HG02852 (cell line): ENCODE results near the gene DGCR6L.
"Not testable (repeated sequence)": the region's sequence is repeated elsewhere in the genome, so short reads cannot be mapped to it uniquely, and the experiment has no call there.

ENCODE experiments used
- ATAC-seq: cut with Tn5 transposase; IDR thresholded peaks from one replicate; pipeline ENCODE4 v1.9.1; 2021; ENCODE audit warnings: mild to moderate bottlenecking, moderate library complexity; ENCODE audit not compliant: unreplicated experiment

DGCR6L gene

DNA sequence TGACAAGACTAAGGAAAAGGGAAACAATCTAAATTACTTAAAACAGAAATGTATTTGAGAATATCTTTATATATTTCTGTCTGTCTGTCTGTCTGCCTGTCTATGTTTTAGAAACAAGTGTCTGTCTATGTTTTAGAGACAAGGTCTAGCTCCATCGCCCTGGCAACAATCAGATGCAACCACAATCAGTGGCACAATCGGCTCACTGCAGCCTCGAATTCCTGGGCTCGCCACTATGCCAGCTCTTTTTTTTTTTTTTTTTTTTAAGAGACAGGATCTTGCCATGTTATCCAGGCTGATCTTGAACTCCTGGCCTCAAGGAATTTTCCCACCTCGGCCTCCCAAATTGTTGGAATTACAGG lies 8.7 kb upstream of the DGCR6L start:
- ATAC-seq = not testable (repeated sequence)

DNA sequence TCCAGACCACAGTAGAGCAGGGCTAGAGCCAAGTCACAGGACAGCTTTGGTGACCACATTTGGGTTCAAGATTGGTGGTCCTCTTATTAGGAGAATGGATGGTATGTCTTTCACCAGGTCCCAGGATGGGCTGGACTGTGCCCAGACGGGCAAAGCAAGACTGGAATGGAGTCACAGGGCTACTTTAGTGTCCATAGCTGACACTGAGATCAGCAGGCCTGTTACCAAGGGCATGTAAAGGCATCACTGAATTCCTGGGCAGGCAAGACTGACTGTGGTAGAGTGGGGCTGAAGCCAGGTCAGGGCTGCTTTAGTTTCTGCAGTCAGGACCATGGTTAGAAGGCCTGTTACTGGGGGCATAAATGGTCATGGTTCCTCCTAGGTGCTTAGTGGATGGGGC lies 6.1 kb upstream of the DGCR6L start:
- ATAC-seq = not testable (repeated sequence)

DNA sequence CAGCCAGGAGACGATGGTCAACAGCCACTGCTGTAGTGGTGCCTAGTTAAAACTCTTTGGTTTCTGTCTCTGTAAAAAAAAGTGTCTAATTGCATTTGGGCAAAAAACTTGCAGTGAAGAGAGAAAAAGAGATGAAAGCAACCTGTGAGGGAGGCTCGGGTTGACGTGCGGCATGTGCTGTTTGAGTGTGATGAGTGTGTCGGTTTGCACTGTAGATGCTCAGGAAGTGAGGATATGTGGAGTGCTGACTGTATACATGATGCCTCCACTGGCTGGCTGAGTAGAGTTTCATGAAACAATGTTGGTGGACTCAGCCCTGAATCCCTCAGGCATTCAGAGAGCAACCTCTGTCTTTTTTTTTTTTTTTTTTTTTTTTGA lies 4.3 kb upstream of the DGCR6L start:
- no peak for ATAC-seq

DNA sequence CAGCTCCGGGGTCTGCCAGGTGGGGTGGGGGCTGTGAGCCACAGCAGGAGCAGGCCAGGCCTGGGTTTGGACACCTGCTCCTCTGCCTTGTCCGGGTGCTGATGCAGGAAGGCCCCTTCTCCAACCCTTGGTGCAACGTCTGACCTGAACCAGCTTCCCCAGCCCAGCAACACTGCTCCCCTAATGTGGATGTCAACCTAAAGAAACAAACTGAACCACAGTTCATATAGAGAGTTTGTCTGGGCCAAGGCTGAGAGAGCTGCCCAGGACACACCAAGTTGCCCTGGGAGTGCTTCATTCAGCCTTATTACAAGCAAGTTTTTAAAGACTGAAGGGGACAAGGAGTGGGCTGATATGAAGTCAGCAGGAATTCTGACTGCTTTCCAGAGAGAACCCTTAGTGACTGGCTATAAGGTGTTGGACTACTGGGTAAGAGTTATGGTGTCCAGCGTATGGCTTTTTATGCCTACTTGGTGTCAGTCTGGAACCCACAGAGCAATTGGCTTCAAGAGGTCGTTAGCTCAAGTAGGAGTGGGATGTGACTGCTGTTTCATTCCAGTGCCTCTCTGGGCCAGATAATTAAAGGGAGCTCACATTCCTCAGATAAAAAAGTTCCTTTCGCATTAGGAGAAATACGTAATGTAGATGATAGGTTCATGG lies 1.8 kb upstream of the DGCR6L start:
- ATAC-seq = not testable (repeated sequence)

DNA sequence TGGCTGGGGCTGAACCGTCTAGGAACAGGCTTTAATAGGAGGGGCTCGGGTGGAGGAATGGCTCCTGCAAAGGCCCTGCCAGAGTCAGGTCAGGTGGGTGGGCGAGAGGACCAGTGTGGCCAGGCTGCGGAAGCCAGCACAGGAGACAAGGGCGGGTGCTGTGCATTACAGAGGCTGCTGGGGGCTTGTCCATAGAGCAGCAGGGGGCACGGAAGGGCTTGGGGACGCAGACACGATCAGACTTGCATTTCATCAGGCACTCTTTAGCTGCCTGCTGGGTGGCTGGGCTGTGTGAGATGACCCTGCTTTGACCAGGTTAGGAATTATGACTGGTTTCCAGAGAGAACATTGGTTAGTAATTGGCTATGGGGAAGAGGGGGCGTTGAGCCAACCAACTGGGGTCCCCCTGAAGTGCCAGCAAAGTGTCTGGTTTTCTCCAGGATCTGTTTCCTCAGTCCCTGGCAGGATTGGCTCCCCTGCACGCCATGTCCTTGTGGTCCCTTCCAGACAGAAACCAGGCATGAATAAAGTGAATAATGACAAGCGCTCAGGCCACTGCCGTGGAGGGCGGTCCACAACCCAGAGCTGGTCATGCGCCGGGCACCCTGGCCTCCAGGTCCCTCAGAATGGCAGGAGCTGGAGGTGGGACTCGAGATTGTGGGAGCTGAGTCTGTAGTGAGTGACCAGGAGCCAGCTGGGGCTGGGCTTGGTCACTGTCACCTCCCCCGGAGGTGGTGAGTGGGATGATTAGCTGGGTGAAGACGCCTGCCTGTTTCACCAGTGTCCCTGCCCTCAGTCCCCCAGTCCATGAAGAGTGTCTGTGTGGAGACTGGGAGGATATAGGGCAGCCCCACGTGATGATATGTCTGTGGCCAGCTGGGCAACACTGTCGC lies 1.0 kb upstream of the DGCR6L start:
- not testable (repeated sequence) for ATAC-seq

DNA sequence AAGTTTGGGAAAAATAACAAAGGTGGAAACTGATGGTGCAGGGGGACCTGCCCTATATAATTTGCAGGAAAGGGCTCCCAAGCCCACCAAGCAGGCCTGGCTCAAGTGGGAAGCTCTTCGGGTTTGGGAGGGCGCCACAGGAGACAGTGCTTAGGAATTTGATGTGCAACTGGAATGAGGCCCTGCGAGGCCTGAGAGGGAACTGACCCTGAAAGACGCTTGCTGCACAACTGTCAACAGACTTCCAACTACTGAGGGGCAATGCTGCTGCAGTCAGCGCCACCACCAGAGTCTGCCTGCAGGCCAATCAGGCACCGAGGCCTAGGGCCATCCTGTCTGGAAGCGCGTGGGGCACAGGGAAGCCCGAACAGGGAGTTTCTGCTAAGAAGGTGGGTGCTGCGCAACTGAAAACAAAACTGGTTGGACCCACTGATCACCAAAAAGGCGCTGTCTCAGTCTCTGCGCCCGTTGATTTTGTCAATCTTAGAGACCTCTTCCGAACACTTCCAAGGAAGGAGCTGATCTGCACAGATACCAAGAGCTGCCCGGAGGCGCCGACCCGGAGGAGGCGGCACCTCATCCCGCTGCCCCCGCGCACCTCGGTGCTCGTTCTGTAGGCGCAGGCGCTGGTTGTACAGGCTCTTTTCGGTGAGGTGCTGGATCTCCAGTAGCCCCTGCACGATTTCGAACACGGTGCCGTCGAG lies 667 bp downstream of the DGCR6L start:
- no peak for ATAC-seq

DNA sequence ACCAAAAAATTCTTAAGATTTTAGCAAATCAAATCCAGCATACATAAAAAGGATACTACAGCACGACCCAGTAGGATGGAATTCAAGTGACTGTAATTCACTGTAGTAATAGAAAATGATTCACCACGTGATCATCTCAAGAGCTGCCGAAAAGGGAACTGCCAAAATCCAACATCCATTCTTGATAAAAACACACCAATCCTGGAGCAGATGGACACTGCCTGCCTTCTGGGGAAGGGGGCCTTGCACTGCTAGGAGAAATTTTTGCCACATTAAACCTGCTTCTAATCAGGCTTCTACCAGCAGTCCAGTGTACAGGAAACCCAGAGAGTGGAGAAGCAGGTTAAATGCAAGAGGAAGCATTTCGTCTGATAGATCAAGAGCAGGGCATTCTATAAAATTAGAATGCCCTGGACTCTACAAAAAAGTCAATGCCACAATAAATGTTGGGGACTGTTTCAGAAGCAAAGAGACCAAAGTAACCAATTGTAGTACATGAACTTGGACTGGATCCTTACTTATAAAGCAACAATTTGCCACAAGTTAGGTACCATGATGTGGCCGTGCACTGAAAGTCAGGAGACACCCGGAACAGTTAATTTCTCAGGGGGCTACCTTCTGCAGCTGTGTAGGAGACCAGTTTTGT lies 1.7 kb downstream of the DGCR6L start:
- ATAC-seq = not testable (repeated sequence)

DNA sequence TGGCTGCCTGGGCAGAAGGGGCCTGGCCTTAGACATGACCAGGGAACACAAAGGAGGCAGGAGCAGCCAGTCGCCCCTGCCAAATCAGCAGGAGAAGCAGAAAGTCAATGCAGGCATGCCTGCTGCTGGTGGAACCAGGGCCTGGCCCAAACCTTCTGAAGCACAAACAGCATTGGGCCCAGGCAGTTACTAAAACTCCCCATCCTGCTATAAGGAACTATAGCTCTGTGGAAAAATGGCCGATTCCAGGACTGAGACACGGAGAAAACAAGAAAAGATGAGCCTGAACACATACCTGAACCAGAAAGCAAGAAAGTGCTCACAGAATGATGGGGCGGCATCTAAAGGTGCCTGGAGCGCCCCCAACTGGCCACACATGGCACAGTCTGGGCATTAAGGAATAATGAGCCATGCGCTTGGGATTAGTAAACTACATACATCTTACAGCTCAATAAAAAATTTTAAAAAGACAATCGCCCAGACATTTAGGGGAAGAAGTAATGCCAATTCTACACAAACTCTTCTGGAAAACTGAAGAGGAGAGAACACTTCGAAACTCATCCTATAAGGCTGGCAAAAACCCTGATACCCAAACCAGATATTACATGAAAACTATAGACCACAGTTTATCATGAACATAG lies 2.3 kb downstream of the DGCR6L start:
- ATAC-seq = not testable (repeated sequence)

DNA sequence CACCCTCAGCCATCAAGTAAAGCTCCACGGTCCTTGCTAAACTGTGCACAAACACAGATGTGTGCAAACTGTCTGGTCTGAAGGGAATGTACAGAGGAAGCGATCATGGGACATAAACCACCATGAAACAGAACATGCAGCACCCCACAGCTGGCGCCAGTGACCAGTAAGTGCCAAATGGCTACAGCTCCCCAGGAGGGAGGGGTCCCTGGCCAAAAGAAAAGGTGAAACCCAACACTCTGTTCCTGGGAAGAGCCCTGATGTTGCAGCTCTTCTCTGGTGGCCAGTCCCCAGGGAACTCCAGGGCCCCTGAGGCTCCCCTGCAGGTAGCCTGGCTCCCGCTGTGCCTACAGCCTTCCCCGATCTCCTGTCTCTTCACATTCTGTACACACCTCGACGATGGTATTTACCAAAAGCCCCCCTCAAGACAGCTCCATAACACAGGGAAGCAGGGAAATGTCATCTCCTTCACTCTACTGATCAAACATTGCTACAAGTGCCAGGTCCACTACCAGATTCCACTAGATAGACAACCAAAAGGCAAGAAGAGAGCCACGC lies 2.9 kb downstream of the DGCR6L start:
- ATAC-seq = no peak

DNA sequence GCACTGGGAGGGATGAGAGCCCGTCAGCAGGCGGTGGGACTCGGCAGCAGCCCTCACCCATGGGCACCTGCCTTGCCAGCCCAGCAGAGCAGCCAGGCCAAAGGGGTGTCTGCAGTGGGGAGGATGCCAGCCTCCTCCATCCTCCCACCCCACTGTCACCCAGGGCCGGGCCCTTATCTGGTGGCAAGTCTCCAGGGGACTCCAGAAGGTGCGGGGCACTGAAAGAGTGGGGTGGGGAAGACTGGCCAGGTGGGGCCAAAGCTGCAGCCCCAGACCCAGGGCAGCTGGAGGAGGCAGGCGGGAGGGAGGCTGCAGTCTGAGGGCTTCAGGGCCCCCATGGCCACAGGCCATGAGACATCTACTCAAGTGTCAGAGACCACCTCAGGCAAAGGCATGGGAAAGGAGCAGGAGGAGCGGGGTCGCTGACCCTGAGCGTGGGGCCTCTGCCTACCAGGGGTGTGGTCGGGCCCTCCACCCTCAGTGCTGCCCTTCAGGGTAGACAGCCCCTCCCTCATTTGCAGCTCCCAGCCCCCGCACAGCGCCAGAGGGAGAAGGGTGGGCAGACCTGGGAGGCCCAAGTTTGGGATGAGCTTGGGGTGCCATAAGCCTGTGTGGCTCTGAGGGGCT lies 3.5 kb downstream of the DGCR6L start:
- ATAC-seq = no peak

DNA sequence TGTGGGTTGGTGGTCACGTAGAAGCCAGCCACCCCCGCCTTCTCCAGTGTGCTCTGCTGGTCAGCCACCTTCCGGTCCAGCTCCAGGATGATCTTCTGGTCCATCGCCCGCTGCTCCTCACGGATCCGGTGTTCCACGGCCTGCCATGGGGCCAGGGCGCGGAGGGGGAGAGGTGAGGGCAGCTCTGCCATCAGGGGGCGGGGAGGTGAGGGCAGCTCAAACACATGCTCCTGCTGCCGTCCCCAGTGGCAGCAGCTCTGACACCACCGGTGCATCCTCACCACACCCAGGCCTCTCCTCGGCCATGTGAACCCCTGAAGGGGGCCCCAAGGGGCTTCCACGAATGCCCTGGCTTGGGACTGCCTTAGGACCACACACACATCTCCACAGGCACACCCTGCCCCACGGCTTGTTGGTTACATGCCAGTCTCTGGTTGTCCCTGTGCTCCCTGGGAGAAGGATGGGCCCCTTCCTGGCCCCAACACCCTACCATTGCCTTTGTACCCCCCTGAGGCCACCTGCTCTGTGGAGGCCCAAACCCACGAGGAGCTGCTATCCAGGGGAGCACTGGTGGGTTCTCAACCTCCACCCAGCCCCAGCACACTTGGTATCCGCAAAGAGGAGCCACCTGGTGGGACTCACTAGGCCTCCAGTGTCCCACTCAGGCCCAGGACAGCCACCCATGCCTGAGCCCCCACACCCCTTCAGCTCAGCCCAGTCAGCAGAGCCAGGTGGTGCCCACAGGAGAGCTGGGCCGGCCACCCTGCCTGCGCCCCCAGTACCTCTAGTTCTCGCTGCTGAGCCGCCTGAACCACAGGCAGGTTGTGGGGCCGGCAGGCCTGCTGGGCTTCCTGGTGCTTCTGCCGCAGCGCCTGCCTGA lies 4.3 kb downstream of the DGCR6L start:
- ATAC-seq = no peak

DNA sequence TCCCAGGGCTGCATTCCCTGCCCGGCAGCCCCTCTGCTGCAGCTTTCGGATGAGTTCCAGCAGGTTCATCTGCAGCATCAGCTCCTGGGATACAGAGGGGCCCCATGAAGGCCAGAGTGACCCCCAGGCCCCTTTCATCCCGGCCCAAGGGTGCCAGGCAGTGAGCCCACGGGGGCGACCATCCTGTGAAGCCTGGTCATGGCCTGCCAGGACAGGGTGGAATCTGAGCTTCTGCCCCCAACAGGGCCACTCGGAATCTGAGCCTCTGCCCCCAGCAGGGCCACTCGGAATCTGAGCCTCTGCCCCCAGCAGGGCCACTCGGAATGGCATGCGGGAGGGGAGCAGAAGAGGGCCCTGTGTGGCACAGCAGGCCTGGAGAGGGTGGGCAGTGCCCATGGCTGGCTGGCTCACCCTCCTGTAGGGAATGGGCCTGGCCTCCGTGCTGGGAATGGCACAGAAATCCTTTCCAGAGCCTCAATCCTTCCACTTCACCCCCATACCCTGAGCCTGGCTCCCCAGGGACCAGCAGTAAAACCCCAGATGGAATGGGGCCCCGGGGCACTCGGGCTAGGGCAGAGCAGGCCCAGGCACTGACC lies 5.0 kb downstream of the DGCR6L start:
- not testable (repeated sequence) for ATAC-seq

DNA sequence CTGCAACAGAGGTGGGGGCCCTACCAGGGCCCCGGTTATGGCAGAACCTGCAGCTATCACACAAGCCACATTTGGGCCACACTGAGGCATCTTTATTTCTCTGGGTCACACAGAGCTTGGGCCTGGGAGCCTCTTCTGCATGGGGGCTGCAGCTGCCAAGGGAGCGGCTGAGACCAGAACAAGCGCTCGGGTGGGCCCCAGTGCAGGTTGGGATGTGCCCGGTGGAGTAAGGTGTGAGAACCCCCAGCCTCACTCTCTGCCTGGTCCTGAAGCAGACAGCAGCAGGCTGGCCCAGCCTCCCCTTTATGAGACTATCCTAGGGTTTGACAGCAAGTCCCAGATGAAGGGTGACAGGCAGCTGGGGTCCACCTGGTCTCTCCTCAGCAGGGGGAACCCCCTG lies 5.7 kb downstream of the DGCR6L start:
- ATAC-seq = not testable (repeated sequence)

DNA sequence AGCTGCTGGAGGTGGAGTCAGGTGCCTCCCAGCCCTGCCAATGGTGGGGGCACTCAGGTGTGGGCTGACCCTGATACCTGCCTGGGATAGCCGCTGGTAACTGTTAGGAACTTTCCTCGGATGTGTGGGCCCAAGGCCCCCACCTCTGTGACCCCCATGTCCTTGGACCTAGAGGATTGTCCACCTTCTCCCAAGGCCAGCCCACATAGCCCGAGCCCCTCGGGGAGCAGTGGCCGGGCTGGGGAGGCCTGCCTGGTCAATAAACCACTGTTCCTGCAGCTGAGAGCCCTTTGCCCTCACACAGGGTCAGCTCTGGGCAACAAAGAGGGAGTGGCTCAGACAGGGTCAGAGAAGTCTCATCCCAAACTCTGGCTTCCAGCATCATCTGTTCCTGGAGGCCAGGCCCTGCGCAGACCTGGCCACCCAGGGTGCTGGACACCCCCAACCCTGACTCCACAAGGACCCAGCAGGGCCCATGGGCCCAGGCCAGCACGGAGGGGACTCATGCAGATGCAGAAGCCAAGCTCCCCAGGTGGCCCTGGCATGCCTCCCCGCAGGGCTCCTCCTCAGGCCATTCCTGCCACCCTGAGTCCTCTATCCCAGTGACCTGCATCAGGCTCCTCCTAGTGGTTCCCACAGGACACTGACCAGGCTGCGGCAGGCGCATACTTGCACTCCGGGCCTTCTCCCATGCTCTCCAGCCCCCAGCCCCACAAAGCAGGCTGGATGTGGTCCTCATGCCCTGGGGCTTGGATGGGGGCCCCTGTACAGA lies 6.4 kb downstream of the DGCR6L start:
- not testable (repeated sequence) for ATAC-seq

DNA sequence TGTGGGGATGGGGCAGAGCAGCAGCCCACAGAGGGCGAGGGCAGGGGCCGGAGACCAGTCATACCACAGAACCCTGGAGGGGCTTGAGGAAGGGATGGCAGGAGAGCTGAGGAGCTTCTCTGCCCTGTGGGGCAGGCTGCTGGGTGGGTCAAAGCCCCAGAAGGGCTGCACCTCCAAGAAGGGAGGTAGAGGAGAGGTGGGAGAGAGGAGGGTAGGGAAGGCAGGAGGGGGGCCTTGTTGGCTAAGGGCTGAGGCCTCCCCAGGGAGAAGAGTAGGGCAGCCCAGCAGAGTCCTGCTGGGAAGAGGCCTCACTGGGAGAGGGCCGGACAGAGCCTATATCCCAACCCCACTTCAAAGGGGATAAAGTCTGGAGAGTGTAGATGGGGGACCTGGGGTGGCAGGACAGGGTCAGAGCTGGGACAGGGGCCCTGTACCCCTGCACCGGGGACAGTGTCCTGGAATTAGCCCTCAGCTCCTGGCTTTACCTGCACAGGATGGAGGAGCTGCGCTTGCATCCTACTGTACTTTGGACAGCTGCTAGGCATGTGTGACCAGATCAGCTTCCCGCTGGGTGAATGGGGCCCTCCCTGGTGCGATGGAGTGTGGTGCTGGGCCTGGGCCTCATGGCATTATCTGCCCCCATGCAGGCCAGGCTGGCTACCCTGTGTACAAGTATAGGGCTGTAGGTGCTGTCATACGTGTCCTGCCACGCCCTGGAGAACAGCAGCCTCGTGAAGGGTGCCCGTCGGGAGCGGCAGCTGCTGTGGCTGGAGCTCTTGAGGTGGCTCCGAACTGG lies 7.3 kb downstream of the DGCR6L start:
- no peak for ATAC-seq

DNA sequence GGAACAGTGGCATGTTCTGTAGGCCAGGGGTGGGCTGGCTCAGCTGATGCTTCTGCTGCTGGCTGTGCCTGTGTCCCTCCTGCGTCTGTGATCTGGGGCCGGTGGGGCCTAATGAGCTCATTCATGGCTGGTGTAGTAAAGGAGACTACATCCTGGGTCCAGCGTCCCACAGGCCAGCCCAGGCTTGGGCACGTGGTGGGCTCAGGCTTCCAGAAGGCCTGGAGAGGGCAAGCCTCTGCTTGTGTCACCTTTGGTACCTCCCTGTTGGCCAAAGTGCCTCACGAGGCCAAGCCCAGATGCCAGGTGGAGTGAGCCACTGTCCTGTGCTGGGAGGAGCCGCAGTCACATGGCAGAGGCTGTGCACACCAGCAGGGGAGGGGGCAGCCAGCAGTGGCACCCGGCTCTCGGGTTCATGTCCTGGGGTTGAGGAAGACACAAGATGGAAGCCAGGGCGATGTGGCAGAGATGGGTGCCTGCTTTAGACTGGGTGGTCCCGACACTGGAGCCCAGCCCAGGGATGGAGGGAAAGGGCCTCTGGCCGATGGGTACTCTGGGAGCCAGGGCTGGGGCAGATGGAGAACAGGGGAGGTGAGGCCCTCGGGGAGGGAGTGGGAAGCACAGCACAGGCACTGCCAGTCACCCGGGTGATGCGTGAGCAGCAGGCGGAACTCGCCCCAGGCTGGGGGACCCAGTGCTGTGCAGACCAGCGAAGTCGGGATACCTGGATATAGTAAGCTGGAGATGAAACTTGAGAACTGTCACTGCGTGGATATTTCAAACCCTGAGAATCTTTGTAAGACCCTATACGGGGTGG lies 8.4 kb downstream of the DGCR6L start:
- ATAC-seq = not testable (repeated sequence)
